GM23248 (cell line): ENCODE data around the gene EXOC6. TPM values are rescaled to one million over a fixed set of nuclear protein-coding genes. Genes with fewer than 3 reads are reported as not detected.

Experiments
- DNase-seq: peaks from one replicate; pipeline ENCODE4 v3.0.0-alpha.2; 2015
- H2AFZ ChIP-seq: fragments of 200-600 bp; sonication (generic); 2 replicates; pipeline ENCODE4 v1.6.1; 2016; ENCODE audit warnings: antibody characterized with exemption
- H3F3A ChIP-seq: fragments of 200-600 bp; sonication (generic); 2 replicates; pipeline ENCODE4 v1.6.1; 2016; ENCODE audit warnings: mild to moderate bottlenecking, antibody characterized with exemption, mixed run types; ENCODE audit not compliant: insufficient read depth
- H3K27ac ChIP-seq: fragments of 200-600 bp; sonication (generic); 2 replicates; pipeline ENCODE4 v1.5.1; 2016; ENCODE audit warnings: mild to moderate bottlenecking
- H3K27me3 ChIP-seq: fragments of 200-600 bp; sonication (generic); replicated peaks from 2 replicates; pipeline ENCODE4 v1.6.1; 2016; ENCODE audit warnings: mild to moderate bottlenecking; ENCODE audit not compliant: insufficient read depth
- H3K36me3 ChIP-seq: fragments of 200-600 bp; sonication (generic); 2 replicates; pipeline ENCODE4 v1.6.1; 2016; ENCODE audit warnings: low read depth, mild to moderate bottlenecking
- H3K4me1 ChIP-seq: fragments of 200-600 bp; sonication (generic); 2 replicates; pipeline ENCODE4 v1.6.1; 2016; ENCODE audit warnings: mild to moderate bottlenecking; ENCODE audit not compliant: insufficient read depth
- H3K4me2 ChIP-seq: fragments of 200-600 bp; sonication (generic); one replicate; pipeline ENCODE4 v1.6.1; 2016; ENCODE audit warnings: mild to moderate bottlenecking; ENCODE audit not compliant: unreplicated experiment
- H3K4me3 ChIP-seq: fragments of 200-600 bp; sonication (generic); 2 replicates; pipeline ENCODE4 v1.5.1; 2016; ENCODE audit warnings: mild to moderate bottlenecking
- H3K79me2 ChIP-seq: fragments of 200-600 bp; sonication (generic); 2 replicates; pipeline ENCODE4 v1.6.1; 2016; ENCODE audit warnings: mild to moderate bottlenecking; ENCODE audit not compliant: insufficient read depth
- H3K9ac ChIP-seq: fragments of 200-600 bp; sonication (generic); 2 replicates; pipeline ENCODE4 v1.6.1; 2016; ENCODE audit warnings: mild to moderate bottlenecking
- H3K9me2 ChIP-seq: fragments of 200-600 bp; sonication (generic); 2 replicates; pipeline ENCODE4 v1.6.1; 2016; ENCODE audit warnings: mixed run types, mild to moderate bottlenecking, moderate library complexity; ENCODE audit not compliant: insufficient read depth
- H3K9me3 ChIP-seq: fragments of 200-600 bp; sonication (generic); one replicate; pipeline ENCODE4 v1.6.1; 2017; ENCODE audit warnings: low read depth
- H4K20me1 ChIP-seq: fragments of 200-600 bp; sonication (generic); 2 replicates; pipeline ENCODE4 v1.6.0; 2016; ENCODE audit not compliant: insufficient read depth
- EZH2 ChIP-seq: fragments of 200-600 bp; sonication (generic); IDR thresholded peaks from 2 replicates; pipeline ENCODE4 v1.6.1; 2018; ENCODE audit warnings: antibody characterized with exemption, mild to moderate bottlenecking; ENCODE audit not compliant: insufficient read depth, poor library complexity, severe bottlenecking
- EZH2phosphoT487 ChIP-seq: fragments of 200-600 bp; sonication (generic); IDR thresholded peaks from 2 replicates; pipeline ENCODE4 v1.6.1; 2018; ENCODE audit warnings: antibody characterized with exemption, moderate library complexity, mild to moderate bottlenecking, low read depth; ENCODE audit not compliant: insufficient read depth
- WGBS, 2 experiments: methylation state at CpG; one replicate each; pipeline ENCODE4 v1.1.6; 2015 to 2017; ENCODE audit warnings: low lambda C conversion rate in 2 of 2, low coverage in 1 of 2; ENCODE audit errors: missing lambda C conversion rate in 2 of 2; 5-methylcytosine and 5-hydroxymethylcytosine counted together
- in situ Hi-C: fragments of 300-500 bp; cut with MboI; formaldehyde crosslinking; loops from 2 replicates; pipeline ENCODE4 v1.15.0; 2020
- polyA plus RNA-seq: library from polyadenylated mRNA; unstranded; fragments of >200 nt; fragmentation: Nextera tagmentation; extraction: Ambion mirVana; gene quantifications from 2 replicates; pipeline ENCODE4 v1.2.1, GENCODE V29; 2016
- total RNA-seq: library from RNA; depleted of rRNA; stranded (reverse); fragments of >200 nt; shearing (Covaris generic); gene quantifications from 2 replicates; pipeline ENCODE4 v1.2.3, GENCODE V29; 2014

Gene EXOC6
- total and polyA plus RNA-seq, 2 experiments from 2014 or later = 2.0 to 3.4 TPM

DNA sequence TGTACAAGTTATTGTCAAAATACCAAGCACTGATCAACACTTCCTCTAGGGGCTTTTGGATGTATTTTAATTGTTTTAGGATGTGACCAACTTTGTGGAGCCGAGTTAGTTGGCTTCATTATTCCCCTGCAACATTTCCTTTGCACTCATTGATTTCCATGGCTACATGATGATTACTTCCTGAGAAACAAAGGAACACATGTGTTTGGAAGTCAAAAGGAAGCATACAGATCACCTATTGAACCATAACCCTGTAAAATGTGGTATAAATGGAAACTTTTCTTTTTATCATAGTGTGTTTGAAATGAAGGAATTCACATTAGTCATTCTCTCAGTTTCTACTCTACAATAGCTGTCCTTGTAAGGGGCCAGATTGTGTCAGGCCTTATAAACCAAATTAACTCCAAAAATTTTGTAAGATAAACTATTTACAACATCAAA is 32.2 kb upstream of the EXOC6 start:
- no peak overlapping the region for H3K4me2 ChIP-seq
- 2 to 5% methylated on average over 1 of the region's 1 CpG for WGBS, 2 experiments
- peak; percentile 23 for DNase-seq
- H3F3A ChIP-seq = no peaks in the 10 kb centered on the region; the same call in 1 of the 2 replicates
- no peak overlapping the region for H3K27ac ChIP-seq
- H3K79me2 ChIP-seq = no peaks in the 10 kb centered on the region
- no peak overlapping the region for H3K9ac ChIP-seq
- H3K9me2 ChIP-seq = no peaks in the 10 kb centered on the region
- H4K20me1 ChIP-seq = no peaks in the 10 kb centered on the region
- H3K36me3 ChIP-seq = no peaks in the 10 kb centered on the region
- peaks cover 11% of the 10 kb centered on the region for H3K27me3 ChIP-seq
- in situ Hi-C loops = no loop called here
- no peaks in the 10 kb centered on the region for H3K9me3 ChIP-seq
- peaks cover 8% of the 10 kb centered on the region; the same call in 1 of the 2 replicates for H3K4me1 ChIP-seq
- no peak overlapping the region for H2AFZ ChIP-seq
- no peak overlapping the region for H3K4me3 ChIP-seq
- no peak for TF ChIP-seq EZH2
- TF ChIP-seq EZH2phosphoT487 = no peak

- no peaks in the 10 kb centered on the region for H3K36me3 ChIP-seq
- H3K27ac ChIP-seq = peak overlapping the region; percentile 53
- TF ChIP-seq EZH2 (no peak), EZH2phosphoT487 (no peak)
- WGBS, 2 experiments = 59 to 64% methylated on average over 6 of the region's 6 CpGs
- H3K9me3 ChIP-seq = no peaks in the 10 kb centered on the region
- H3F3A ChIP-seq = 0 out of 2 replicates have a peak, but pooled peaks cover 8% of the 10 kb centered on the region
- H3K4me2 ChIP-seq = peak overlapping the region; percentile 29
- peak overlapping the region; percentile 80 for H2AFZ ChIP-seq
- H3K9ac ChIP-seq = no peak overlapping the region
- H4K20me1 ChIP-seq = no peaks in the 10 kb centered on the region
- no peaks in the 10 kb centered on the region for H3K79me2 ChIP-seq
- DNase-seq = peak; percentile 67
- no peak overlapping the region for H3K4me3 ChIP-seq
- in situ Hi-C loops = no loop called here
- peaks cover 10% of the 10 kb centered on the region; the same call in 1 of the 2 replicates for H3K4me1 ChIP-seq
- no peaks in the 10 kb centered on the region for H3K9me2 ChIP-seq
- H3K27me3 ChIP-seq = no peaks in the 10 kb centered on the region
These were observed 26.2 kb upstream of the EXOC6 start for GRCh38 chr10:92822060-92822634.

GRCh38 chr10:92822964-92823363 is 25.4 kb upstream of the EXOC6 start:
- TF ChIP-seq EZH2 = no peak
- no peak for TF ChIP-seq EZH2phosphoT487
- peaks cover 10% of the 10 kb centered on the region; the same call in 1 of the 2 replicates for H3K4me1 ChIP-seq
- H3K9me2 ChIP-seq = no peaks in the 10 kb centered on the region
- H3K36me3 ChIP-seq = no peaks in the 10 kb centered on the region
- H3F3A ChIP-seq = 0 out of 2 replicates have a peak, but pooled peaks cover 8% of the 10 kb centered on the region
- no peak overlapping the region for H2AFZ ChIP-seq
- H3K4me3 ChIP-seq = no peak overlapping the region
- H3K79me2 ChIP-seq = no peaks in the 10 kb centered on the region
- in situ Hi-C loops = no loop called here
- no peak for DNase-seq
- no peak overlapping the region for H3K9ac ChIP-seq
- no peaks in the 10 kb centered on the region for H3K27me3 ChIP-seq
- 77 to 78% methylated on average over 9 of the region's 9 CpGs for WGBS, 2 experiments
- no peaks in the 10 kb centered on the region for H3K9me3 ChIP-seq
- H4K20me1 ChIP-seq = no peaks in the 10 kb centered on the region
- H3K27ac ChIP-seq = no peak overlapping the region
- H3K4me2 ChIP-seq = no peak overlapping the region

GRCh38 chr10:92826061-92826460 is 22.3 kb upstream of the EXOC6 start:
- H3K9ac ChIP-seq = no peak overlapping the region
- no peak overlapping the region for H3K4me2 ChIP-seq
- TF ChIP-seq EZH2phosphoT487 (no peak), EZH2 (no peak)
- 0 out of 2 replicates have a peak, but pooled peaks cover 8% of the 10 kb centered on the region for H3F3A ChIP-seq
- DNase-seq = no peak
- H3K27me3 ChIP-seq = no peaks in the 10 kb centered on the region
- H3K79me2 ChIP-seq = no peaks in the 10 kb centered on the region
- H3K9me2 ChIP-seq = no peaks in the 10 kb centered on the region
- H3K4me1 ChIP-seq = peaks cover 10% of the 10 kb centered on the region; the same call in 1 of the 2 replicates
- H3K9me3 ChIP-seq = no peaks in the 10 kb centered on the region
- in situ Hi-C loops = no loop called here
- no peak overlapping the region for H3K4me3 ChIP-seq
- no peak overlapping the region for H2AFZ ChIP-seq
- no peak overlapping the region for H3K27ac ChIP-seq
- H3K36me3 ChIP-seq = no peaks in the 10 kb centered on the region
- WGBS, 2 experiments = 56 to 57% methylated on average over 5 of the region's 5 CpGs
- no peaks in the 10 kb centered on the region for H4K20me1 ChIP-seq
